VCaP (cell line): Measurements from ENCODE around the gene BTBD18.

ENCODE experiments used
- H3K27ac ChIP-seq: fragments of 450-650 bp; 2 replicates; pipeline ENCODE4 v1.5.1; 2017
- CTCF ChIP-seq: fragments of 450-650 bp; conservative IDR thresholded peaks from 2 replicates; pipeline ENCODE4 v1.5.1; 2017; ENCODE audit warnings: mild to moderate bottlenecking, moderate library complexity

The BTBD18 gene

GRCh38 chr11:57704932-57705331 lies 46.7 kb downstream of the BTBD18 start:
- TF ChIP-seq CTCF: no peak
- no peak overlapping the region for H3K27ac ChIP-seq

DNA sequence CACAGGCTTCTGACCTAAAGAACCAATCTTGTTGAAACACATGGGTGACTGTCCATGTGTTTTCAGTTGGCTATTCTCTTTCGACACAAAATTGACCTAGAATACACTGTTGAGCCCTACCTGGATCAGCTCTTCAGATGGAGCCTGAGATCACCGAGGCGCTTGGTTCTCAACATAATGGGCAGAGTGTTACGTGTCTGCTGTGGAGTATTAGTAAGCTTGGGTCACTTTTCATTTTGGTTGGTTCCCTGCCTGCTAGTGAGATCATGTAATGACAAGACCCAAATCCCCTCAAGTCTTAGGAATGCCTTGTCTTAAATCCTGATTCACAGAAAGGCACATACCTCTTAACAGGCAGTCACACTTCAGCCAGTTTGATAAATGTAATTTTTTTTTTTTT lies 48.3 kb downstream of the BTBD18 start:
- H3K27ac ChIP-seq: no peak overlapping the region
- TF ChIP-seq CTCF: no peak

- H3K27ac ChIP-seq: no peak overlapping the region
- TF ChIP-seq CTCF: no peak; the same call in 1 of the 2 replicates
Measured at GRCh38 chr11:57700425-57700824, 51.2 kb downstream of the BTBD18 start.

DNA sequence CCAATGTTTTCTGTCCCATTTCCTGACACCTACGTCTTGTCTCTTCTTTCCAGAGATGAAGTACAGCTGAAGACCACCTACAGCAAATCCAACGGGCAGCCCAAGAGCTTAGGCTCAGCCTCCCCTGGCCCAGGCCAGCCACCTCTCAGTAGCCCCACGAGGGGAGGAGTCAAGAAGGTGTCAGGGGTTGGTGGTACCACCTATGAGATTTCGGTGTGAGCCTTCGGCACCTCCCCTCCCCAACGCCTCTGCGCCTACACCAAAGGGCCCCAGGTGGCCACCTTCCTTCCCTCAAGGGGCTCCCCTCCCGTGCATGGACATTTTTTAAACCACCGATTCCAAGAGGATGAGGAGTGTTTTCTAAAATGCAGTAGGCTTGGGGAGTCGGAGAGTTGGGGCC lies 51.8 kb downstream of the BTBD18 start:
- no peak for TF ChIP-seq CTCF
- no peak overlapping the region for H3K27ac ChIP-seq

- no peak for TF ChIP-seq CTCF
- no peak overlapping the region for H3K27ac ChIP-seq
Measured at GRCh38 chr11:57698843-57699365, 52.7 kb downstream of the BTBD18 start.
